ACC112 (cell line): Measurements from ENCODE around the gene PXN.

Source experiments
- H2AFZ ChIP-seq: fragments of 200-600 bp; sonication (generic); one replicate; pipeline ENCODE4 v1.6.0; 2017; ENCODE audit warnings: antibody characterized with exemption, low read length; ENCODE audit not compliant: unreplicated experiment
- H3K27ac ChIP-seq: fragments of 200-600 bp; sonication (generic); 2 replicates; pipeline ENCODE4 v1.5.1; 2014; ENCODE audit warnings: low read depth, mild to moderate bottlenecking, antibody characterized with exemption, low read length, moderate library complexity
- H3K27me3 ChIP-seq: fragments of 200-600 bp; sonication (generic); 2 replicates; pipeline ENCODE4 v1.6.1; 2014; ENCODE audit warnings: mild to moderate bottlenecking, antibody characterized with exemption, low read length, moderate library complexity, mixed read lengths; ENCODE audit not compliant: insufficient read depth
- H3K36me3 ChIP-seq: fragments of 200-600 bp; sonication (generic); 2 replicates; pipeline ENCODE4 v1.6.1; 2016; ENCODE audit warnings: mild to moderate bottlenecking, antibody characterized with exemption, low read length, moderate library complexity, mixed read lengths; ENCODE audit not compliant: insufficient read depth
- H3K4me1 ChIP-seq: fragments of 200-600 bp; sonication (generic); one replicate; pipeline ENCODE4 v1.6.1; 2016; ENCODE audit warnings: low read length, mixed read lengths; ENCODE audit not compliant: insufficient read depth, unreplicated experiment, control insufficient read depth
- H3K4me3 ChIP-seq: fragments of 200-600 bp; sonication (generic); 2 replicates; pipeline ENCODE4 v1.5.1; 2014; ENCODE audit warnings: mild to moderate bottlenecking, low read depth, low read length
- H3K79me2 ChIP-seq: fragments of 200-600 bp; sonication (generic); one replicate; pipeline ENCODE4 v1.6.0; 2016; ENCODE audit warnings: low read length; ENCODE audit not compliant: control insufficient read depth, unreplicated experiment, insufficient read depth

Gene PXN

DNA sequence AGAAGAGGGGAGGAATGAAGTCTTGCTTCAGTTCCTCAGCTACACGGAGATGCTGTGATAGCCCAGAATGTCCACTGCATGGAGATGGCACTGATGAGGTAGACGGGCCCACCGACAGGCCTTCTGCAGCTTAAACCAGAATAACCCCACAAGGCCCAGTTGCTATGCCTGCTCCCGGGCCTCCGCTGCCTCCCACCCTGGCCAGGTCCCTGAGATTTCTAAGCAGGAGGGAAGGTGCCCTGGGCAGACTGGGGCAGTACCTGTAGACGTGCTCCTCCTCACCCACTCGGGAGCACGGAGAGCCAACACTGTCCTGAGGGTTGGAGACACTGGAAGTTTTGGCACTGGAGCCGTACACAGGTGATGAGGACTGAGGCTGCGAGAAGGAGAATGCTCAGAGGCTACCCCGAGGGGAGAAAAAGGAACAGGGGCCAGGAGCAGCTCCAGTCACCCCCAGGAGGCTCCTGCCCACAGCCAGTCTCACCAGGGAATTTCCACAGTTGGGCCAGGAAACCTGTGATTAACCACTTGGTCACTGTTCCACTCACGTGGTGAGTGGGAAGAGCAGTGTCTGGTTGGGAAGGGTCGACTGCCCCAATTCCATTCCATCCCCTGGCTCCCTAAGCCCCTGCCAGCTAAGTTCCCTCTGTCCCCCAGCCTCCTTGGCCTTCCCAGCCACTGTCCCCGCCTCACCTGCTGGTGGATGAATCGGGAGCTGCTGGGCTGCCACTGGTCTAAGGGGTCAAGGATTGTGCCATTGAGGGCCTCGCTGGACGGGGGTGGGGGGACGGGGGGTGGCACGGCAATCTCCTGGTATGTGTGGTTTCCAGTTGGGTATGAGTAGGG, 41.8 kb downstream of the PXN start:
- no peaks in the 10 kb centered on the region for H3K27me3 ChIP-seq
- H3K36me3 ChIP-seq = peaks cover 39% of the 10 kb centered on the region; the same call in 1 of the 2 replicates
- H3K4me1 ChIP-seq = peaks cover 50% of the 10 kb centered on the region
- peaks cover 77% of the 10 kb centered on the region for H3K79me2 ChIP-seq
- H2AFZ ChIP-seq = no peak overlapping the region
- no peak overlapping the region for H3K4me3 ChIP-seq
- H3K27ac ChIP-seq = peak overlapping the region; percentile 52

- H3K4me1 ChIP-seq = peaks cover 37% of the 10 kb centered on the region
- no peak overlapping the region for H2AFZ ChIP-seq
- peaks cover 40% of the 10 kb centered on the region; the same call in 1 of the 2 replicates for H3K36me3 ChIP-seq
- no peaks in the 10 kb centered on the region for H3K27me3 ChIP-seq
- H3K79me2 ChIP-seq = peaks cover 64% of the 10 kb centered on the region
- H3K4me3 ChIP-seq = no peak overlapping the region
- H3K27ac ChIP-seq = no peak overlapping the region
Observed at GRCh38 chr12:120222288-120222832, 43.2 kb downstream of the PXN start.

DNA sequence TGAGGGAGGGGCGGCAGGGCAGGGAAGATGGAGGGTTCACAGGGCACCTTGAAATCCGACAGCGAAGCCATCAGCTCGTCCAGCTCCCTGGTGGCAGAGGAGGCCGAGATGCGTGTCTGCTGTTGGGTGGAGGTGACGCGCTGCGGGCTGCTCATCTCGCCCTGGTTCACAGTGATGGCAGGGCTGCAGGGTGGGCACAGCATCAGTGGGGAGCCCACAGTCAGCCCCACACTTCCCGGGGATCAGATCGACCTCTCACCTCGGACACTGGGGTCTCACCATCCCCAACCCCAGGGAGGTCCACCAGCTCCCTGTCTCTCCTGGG, 44.0 kb downstream of the PXN start:
- H3K36me3 ChIP-seq = peaks cover 36% of the 10 kb centered on the region; the same call in 1 of the 2 replicates
- H3K27me3 ChIP-seq = no peaks in the 10 kb centered on the region
- no peak overlapping the region for H3K27ac ChIP-seq
- no peak overlapping the region for H3K4me3 ChIP-seq
- peaks cover 31% of the 10 kb centered on the region for H3K4me1 ChIP-seq
- no peak overlapping the region for H2AFZ ChIP-seq
- H3K79me2 ChIP-seq = peaks cover 56% of the 10 kb centered on the region

DNA sequence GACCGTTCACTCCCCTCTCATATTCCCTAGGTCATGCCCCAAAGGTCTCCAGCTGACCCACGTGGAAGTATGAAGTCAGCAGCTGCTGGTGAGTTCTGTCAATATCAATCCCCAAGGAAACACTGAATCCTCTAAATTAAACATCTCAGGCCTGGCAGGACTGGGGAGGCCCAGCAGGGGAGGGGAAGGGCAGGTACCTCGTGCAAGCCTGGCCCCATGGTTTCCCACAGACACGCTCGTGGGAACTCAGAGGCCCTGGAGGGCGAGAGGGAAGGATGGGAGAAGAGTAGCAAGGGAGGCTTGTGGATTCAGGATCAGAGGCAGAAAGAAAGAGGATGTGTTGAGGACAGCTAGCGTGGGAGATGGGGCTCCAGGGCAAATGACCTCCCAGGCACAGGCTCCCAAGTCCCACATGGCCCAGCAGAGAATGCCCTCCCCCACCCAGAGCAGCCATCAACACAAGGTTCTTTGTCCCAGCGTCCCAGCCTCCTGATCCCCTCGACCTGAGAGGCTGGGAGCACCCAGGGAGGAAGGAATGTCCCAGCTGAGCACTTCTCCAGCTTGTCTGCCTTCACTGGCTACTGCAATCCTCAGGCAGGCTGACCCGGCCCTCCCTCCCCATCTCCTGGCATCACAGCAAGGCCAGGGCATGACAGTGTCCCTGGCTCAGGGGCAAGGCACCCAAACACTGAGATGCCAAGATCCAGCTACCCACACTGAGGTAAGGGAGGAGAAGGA, 44.5 kb downstream of the PXN start:
- Histone ChIP-seq H3K4me3 (no peak overlapping the region), H3K4me1 (peaks cover 26% of the 10 kb centered on the region), H3K27me3 (no peaks in the 10 kb centered on the region), H2AFZ (no peak overlapping the region), H3K36me3 (peaks cover 31% of the 10 kb centered on the region; the same call in 1 of the 2 replicates), H3K79me2 (peaks cover 51% of the 10 kb centered on the region), H3K27ac (no peak overlapping the region)

GRCh38 chr12:120218680-120219606, 46.6 kb downstream of the PXN start:
- no peaks in the 10 kb centered on the region for H3K27me3 ChIP-seq
- peaks cover 32% of the 10 kb centered on the region for H3K79me2 ChIP-seq
- no peak overlapping the region for H3K4me3 ChIP-seq
- no peak overlapping the region for H3K27ac ChIP-seq
- H3K36me3 ChIP-seq = peaks cover 33% of the 10 kb centered on the region; the same call in 1 of the 2 replicates
- H3K4me1 ChIP-seq = peaks cover 5% of the 10 kb centered on the region
- H2AFZ ChIP-seq = no peak overlapping the region

DNA sequence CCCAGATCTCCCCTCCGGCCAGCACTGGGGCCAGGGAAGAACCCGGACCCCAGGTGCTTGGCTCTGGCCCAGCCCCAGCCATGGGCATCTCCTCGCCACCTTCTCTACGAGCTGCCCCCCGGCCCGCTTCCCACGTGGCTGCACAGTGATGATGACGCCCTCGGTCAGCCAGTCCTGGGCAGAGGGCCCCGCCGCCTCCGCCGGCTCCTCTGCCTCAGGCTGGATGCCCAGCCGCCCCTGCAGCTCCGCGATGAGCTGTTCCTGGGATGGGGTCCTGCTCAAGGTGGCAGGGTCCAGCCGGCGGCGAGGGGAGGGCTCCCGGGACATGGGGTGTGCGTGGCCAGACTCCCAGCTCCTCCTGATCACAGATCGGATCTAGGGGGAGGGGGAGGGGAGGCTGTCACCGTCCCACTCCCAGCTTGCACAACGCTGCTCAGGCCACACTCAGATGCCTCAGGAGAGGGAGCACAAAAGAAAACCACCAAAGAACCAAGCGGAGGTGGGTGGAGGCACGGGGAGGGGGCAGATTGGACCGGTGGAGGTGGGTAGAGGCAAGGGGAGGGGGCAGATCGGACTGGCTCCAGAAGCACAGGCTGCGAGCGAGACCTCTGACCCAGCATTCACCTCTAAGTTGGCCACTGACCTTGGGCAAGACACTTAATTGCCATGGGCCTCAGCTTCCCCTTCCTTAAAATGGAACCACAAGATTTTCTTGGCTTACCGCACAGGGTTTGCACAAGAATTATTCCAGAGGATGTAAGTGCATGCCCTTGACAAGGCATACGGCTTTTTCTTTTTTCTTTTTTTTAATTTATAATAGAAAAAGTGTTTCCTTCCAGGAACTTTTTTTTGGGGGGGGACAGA, 48.6 kb downstream of the PXN start:
- no peak overlapping the region for H3K27ac ChIP-seq
- no peak overlapping the region for H2AFZ ChIP-seq
- H3K4me3 ChIP-seq = no peak overlapping the region
- peaks cover 26% of the 10 kb centered on the region; the same call in 1 of the 2 replicates for H3K36me3 ChIP-seq
- H3K79me2 ChIP-seq = peaks cover 16% of the 10 kb centered on the region
- H3K27me3 ChIP-seq = no peaks in the 10 kb centered on the region
- no peaks in the 10 kb centered on the region for H3K4me1 ChIP-seq

GRCh38 chr12:120215766-120216735, 49.5 kb downstream of the PXN start:
- Histone ChIP-seq H3K36me3 (peaks cover 28% of the 10 kb centered on the region; the same call in 1 of the 2 replicates), H2AFZ (no peak overlapping the region), H3K4me1 (no peaks in the 10 kb centered on the region), H3K27ac (no peak overlapping the region), H3K4me3 (no peak overlapping the region), H3K79me2 (peaks cover 7% of the 10 kb centered on the region), H3K27me3 (no peaks in the 10 kb centered on the region)

DNA sequence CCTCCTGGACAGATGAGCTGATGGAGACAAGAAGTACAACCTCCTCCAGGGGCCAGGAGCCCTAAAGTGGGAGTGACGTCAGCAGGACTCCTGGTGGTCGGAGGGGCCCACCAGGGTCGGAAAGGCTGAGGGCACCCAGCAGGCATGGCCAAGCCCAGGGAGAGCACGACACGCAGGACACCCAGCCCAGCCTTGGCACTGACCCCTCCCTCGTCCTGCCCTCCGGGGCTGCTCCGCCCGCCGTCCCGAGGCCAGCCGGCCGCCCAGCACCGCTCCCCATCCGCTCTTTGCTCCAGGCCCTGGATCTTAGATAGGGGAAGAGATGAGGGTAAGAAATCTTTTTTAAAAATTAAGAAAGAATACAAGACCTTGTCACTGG, 50.2 kb downstream of the PXN start:
- no peak overlapping the region for H3K27ac ChIP-seq

More for the DNA sequence above, 50.2 kb downstream of the PXN start:
- no peaks in the 10 kb centered on the region for H3K27me3 ChIP-seq
- H3K36me3 ChIP-seq = peaks cover 30% of the 10 kb centered on the region; the same call in 1 of the 2 replicates
- no peak overlapping the region for H3K4me3 ChIP-seq
- H3K4me1 ChIP-seq = no peaks in the 10 kb centered on the region
- H3K79me2 ChIP-seq = peaks cover 5% of the 10 kb centered on the region
- H2AFZ ChIP-seq = no peak overlapping the region
